GM21786 (cell line): ENCODE data around the gene SCUBE1.

ENCODE experiments used
- ATAC-seq: cut with Tn5 transposase; IDR thresholded peaks from one replicate; pipeline ENCODE4 v1.9.1; 2021; ENCODE audit not compliant: unreplicated experiment

Gene SCUBE1

DNA sequence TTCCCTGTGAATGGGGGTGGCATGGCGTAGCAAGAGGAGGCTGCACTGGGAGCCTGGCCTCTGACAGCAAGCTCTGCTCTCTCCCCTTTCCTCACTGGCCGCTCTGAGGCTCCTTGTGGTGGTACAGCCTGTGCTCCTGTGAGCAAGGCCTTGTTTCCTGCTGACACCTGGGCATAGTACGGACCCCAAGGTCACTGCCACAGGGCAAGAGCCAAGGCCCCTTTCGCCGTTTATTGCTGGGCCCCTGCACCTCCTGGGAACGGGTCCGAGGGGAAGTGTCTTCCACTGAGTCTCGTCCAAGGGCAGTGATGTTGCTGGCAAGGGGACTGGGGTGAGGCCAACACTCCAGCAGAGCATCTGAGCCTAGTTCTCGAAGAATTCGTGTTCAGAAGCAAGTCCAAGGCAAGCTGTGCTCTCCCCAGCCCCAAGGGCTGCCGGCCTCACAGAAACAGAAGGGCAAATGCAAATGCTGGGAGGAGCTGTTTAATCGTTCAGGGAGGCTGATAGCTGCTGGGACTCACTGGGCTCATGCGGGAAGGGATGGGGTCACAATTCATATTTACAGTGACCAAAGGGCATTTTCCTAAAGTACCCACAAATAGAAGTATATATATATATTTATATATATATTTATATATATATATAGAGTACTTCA is 140.3 kb downstream of the SCUBE1 start:
- ATAC-seq: no peak

- ATAC-seq: no peak
These were observed 140.8 kb downstream of the SCUBE1 start for GRCh38 chr22:43202326-43202725.

GRCh38 chr22:43201486-43202219 is 141.5 kb downstream of the SCUBE1 start:
- ATAC-seq: no peak

GRCh38 chr22:43200555-43200954 is 142.6 kb downstream of the SCUBE1 start:
- no peak for ATAC-seq

- no peak for ATAC-seq
These were observed 143.1 kb downstream of the SCUBE1 start for GRCh38 chr22:43200031-43200430.

DNA sequence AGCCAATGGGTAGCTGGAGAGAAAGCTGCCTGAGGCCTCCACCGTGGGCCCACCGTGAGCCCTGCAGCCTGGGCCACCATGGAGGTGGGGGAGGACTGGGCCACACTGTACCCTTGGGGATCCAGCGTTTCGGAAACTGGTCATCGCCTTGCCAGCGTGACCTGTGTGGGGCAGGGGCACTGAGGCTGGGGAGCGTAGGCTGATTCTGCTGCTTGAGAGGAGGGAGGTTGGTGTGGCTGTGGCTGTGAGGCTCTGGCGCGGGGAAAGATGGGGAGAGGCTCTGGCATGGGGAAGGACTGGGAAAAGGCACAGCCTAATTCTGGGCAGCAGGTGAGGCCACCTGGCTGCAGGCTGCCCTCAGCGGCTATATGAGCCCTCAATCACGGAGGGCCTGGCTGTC is 143.6 kb downstream of the SCUBE1 start:
- ATAC-seq: no peak

DNA sequence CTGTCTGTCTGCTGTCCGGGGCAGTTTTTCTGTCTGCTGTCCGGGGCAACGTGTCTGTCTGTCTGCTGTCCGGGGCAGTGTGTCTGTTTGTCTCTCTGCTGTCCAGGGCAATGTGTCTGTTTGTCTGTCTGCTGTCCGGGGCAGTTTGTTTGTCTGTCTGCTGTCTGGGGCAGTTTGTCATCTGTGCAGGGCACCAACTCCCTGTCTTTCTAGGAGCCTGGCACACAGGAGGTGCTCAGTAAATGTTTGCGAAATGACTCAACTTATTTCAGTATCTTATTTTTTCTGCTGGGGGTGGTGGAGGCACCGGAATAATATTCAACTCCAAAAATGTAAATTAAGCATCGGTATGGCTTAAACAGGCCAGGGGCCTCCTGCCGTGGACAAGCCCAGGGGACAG is 144.2 kb downstream of the SCUBE1 start:
- no peak for ATAC-seq

DNA sequence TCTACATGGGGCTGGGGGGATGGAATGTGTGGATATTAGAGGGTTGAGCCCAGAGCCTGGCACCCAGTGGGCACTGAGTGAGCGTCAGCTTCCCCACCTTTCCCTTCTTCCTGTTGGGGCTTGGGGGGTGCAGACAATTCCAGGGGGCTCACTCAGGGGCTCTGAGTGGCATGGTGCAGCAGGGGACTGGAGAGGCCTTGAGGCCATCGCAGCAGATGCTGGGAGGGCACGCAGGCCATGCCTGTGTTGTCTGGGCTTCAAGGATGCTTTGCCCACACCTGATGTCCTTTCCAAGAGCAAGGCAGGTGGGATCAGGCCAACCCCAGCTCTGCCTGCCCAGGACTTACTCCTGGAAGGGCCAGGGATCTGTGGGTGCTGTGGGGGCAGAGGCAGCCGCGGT is 145.0 kb downstream of the SCUBE1 start:
- no peak for ATAC-seq

DNA sequence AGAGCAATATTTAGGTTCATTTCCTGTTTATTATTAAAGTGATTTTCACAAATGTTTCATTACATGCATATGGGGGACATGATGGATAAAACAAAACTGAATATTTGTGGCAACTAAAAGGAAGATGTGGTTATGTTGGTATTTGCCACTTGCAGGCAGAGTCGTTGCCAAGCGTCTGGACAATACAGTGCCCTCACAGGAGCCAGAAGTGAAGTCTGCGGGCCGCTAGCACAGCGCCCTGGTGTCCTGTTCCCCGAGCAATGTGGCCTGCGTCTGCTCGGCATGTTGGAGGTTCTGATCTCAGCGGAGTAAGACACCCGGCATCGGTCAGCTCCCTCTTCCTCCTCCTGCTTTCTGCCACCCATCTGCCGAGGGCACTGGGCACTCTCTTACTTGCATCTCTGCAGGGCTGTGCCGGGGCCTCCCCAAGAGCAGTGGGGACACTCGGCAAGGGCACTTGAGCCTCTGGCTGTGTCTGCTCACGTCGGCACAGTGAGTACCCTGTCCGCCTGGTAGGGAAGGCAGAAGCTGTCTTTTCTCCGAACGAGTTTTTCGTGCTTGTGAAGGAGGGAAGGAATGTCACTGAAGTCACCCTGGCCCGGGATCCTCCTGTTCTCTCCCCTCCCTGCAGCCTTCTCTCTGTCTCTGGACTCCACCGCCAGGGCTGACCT is 145.8 kb downstream of the SCUBE1 start:
- ATAC-seq: no peak

- no peak for ATAC-seq
These were observed 151.3 kb downstream of the SCUBE1 start for GRCh38 chr22:43191831-43192230.

GRCh38 chr22:43188829-43189545 is 154.2 kb downstream of the SCUBE1 start:
- ATAC-seq: no peak

GRCh38 chr22:43187171-43188099 is 155.7 kb downstream of the SCUBE1 start:
- peak; percentile 82 for ATAC-seq

DNA sequence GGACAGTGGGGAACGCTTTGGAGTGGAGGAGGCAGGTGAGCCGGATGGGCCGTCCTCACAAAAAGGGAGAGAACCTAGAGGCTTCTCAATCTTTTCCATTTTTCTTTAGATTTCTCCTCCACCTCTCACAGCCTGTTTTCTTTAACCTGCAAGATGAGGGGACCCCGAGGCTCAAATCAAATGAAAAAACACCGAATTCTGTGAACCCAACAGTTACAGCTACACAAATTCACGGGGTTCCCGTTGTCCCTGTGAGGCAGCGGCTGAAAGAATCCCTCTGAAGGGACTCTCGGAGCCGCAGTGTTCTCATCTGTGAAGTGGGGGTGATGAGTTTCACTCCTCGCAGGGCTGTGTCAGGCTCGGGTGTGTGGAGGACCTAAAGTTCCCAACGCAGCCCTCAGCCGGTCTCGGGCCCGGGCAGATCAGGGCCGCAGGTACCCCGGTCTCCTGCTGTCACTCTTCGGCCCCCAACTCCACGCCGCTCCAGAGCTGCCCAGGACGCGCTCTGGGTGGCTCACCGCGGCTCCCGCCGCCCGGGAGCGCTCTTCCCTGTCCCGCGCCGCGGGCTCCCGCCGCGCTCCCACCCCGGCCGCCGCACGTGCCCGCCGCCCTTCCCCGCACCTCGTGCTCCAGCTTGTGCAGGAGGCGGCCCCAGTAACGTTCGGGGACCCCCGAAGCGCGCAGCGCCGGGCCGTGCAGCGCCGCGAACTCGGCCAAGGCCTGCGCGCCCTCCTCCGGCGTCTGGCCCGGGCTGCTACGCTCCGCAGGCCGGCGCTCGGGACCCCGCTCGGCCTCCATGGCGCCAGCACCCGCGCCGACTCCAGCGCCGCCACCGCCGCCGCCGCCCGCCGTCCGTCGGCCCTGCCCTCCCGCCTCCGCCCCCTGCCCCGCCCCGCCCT is 156.7 kb downstream of the SCUBE1 start, which contains the start of gene TTLL12:
TSS of gene TTLL12 (minus strand) at position 863 of the 899 bp plus-strand sequence. CDS start at position 798, 65 bp downstream.
- no peak for ATAC-seq

GRCh38 chr22:43185860-43186261 is 157.3 kb downstream of the SCUBE1 start:
- ATAC-seq: no peak

- ATAC-seq: no peak
These were observed 159.5 kb downstream of the SCUBE1 start for GRCh38 chr22:43183496-43184277.

GRCh38 chr22:43182726-43183125 is 160.4 kb downstream of the SCUBE1 start:
- no peak for ATAC-seq

- no peak for ATAC-seq
These were observed 161.1 kb downstream of the SCUBE1 start for GRCh38 chr22:43182118-43182517.

GRCh38 chr22:43181321-43182076 is 161.7 kb downstream of the SCUBE1 start:
- ATAC-seq: no peak
